B cell (primary cell): ENCODE data around the gene DENND4B. TPM values are rescaled to one million over a fixed set of nuclear protein-coding genes. Genes with fewer than 3 reads are reported as not detected.

ENCODE experiments used
- ATAC-seq: fragments of 200-7000 bp; cut with Tn5 transposase; one replicate; pipeline ENCODE4 v1.10.0; 2021; ENCODE audit warnings: low read depth, mild to moderate bottlenecking, moderate number of reproducible peaks, moderate library complexity
- CTCF ChIA-PET: fragments of 350-600 bp; sonication (Branson Sonifier 250); formaldehyde crosslinking; loops from one replicate; lab custom pipeline; 2021; ENCODE audit warnings: antibody characterized with exemption, inconsistent platforms; lab: Charles Lee
- POLR2A ChIA-PET: fragments of 350-600 bp; sonication (Branson Sonifier 250); formaldehyde crosslinking; loops from one replicate; lab custom pipeline; 2021; ENCODE audit warnings: antibody characterized with exemption; lab: Charles Lee
- DNase-seq: peaks from one replicate; pipeline ENCODE4 v3.0.0; 2013
- H2AFZ ChIP-seq: 2 replicates; pipeline ENCODE4 v1.6.1; 2012; ENCODE audit warnings: mild to moderate bottlenecking, low read depth, low read length; ENCODE audit not compliant: insufficient read depth, poor library complexity, severe bottlenecking
- H3K27ac ChIP-seq, 2 donors: 1 replicate in 1 of 2; 2 replicates in 1 of 2; pipeline ENCODE4 v1.5.1; 2012 to 2013; ENCODE audit warnings: low read length in 2 of 2, mild to moderate bottlenecking in 2 of 2, moderate library complexity in 1 of 2
- H3K27me3 ChIP-seq, 4 experiments: fragments of 200-600 bp in 1 of 4; sonication (generic) in 1 of 4; replicated peaks in 1 of 4; 1 replicate in 2 of 4; 2 replicates in 2 of 4; pipeline versions ENCODE4 v1.6.1 to v1.7.0; 2013 to 2016; ENCODE audit warnings: low read length in 3 of 4, mild to moderate bottlenecking in 2 of 4, mixed read lengths in 1 of 4, moderate library complexity in 1 of 4; ENCODE audit not compliant: insufficient read depth in 4 of 4, control insufficient read depth in 3 of 4; ENCODE audit errors: control extremely low read depth in 1 of 4
- H3K36me3 ChIP-seq, 2 experiments: replicated peaks in 1 of 2; 1 replicate in 1 of 2; 2 replicates in 1 of 2; pipeline versions ENCODE4 v1.6.1 to v1.7.1; 2013; ENCODE audit warnings: low read length in 1 of 2; ENCODE audit not compliant: insufficient read depth in 2 of 2, control insufficient read depth in 1 of 2; ENCODE audit errors: control extremely low read depth in 1 of 2, extremely low read depth in 1 of 2
- H3K4me1 ChIP-seq, 2 donors: fragments of 200-600 bp in 1 of 2; sonication (generic) in 1 of 2; 1 replicate in 1 of 2; 2 replicates in 1 of 2; pipeline versions ENCODE4 v1.5.1 to v1.6.1; 2013 to 2017; ENCODE audit warnings: low read length in 2 of 2; ENCODE audit not compliant: control insufficient read depth in 2 of 2, insufficient read depth in 2 of 2
- H3K4me2 ChIP-seq: replicated peaks from 2 replicates; pipeline ENCODE3; 2012; ENCODE audit warnings: mild to moderate bottlenecking, low read depth, low read length; ENCODE audit not compliant: poor library complexity, severe bottlenecking
- H3K4me3 ChIP-seq, 5 experiments: fragments of 200-600 bp in 1 of 5; sonication (generic) in 1 of 5; 1 replicate in 3 of 5; 2 replicates in 2 of 5; pipeline versions ENCODE4 v1.5.1 to v1.7.0; 2011 to 2016; ENCODE audit warnings: low read length in 4 of 5, mild to moderate bottlenecking in 4 of 5, low read depth in 2 of 5, control low read depth in 1 of 5, moderate library complexity in 1 of 5; ENCODE audit not compliant: insufficient read depth in 1 of 5; ENCODE audit errors: control extremely low read depth in 1 of 5, extremely low read depth in 1 of 5
- H3K79me2 ChIP-seq: fragments of 200-600 bp; sonication (generic); one replicate; pipeline ENCODE4 v1.6.0; 2016; ENCODE audit warnings: low read length; ENCODE audit not compliant: control insufficient read depth, insufficient read depth
- H3K9ac ChIP-seq: fragments of 200-600 bp; sonication (generic); 2 replicates; pipeline ENCODE4 v1.6.1; 2017; ENCODE audit warnings: mild to moderate bottlenecking, low read length, moderate library complexity
- H3K9me3 ChIP-seq, 3 donors: one replicate each; pipeline versions ENCODE4 v1.6.1 to v1.7.1; 2013; ENCODE audit warnings: low read length in 2 of 3; ENCODE audit not compliant: control insufficient read depth in 2 of 3, insufficient read depth in 1 of 3; ENCODE audit errors: control extremely low read depth in 1 of 3
- H4K20me1 ChIP-seq: 2 replicates; pipeline ENCODE4 v1.6.0; 2012; ENCODE audit warnings: mild to moderate bottlenecking, low read length; ENCODE audit not compliant: insufficient read depth, control insufficient read depth, poor library complexity, severe bottlenecking
- H3K27ac Mint-ChIP-seq: one replicate; pipeline ENCODE4 v1.8.0; 2021; ENCODE audit warnings: mixed read lengths
- H3K27me3 Mint-ChIP-seq: one replicate; pipeline ENCODE4 v1.8.0; 2021; ENCODE audit warnings: mixed read lengths
- H3K4me1 Mint-ChIP-seq: one replicate; pipeline ENCODE4 v1.8.0; 2021; ENCODE audit warnings: mixed read lengths
- H3K4me3 Mint-ChIP-seq: one replicate; pipeline ENCODE4 v1.8.0; 2021; ENCODE audit warnings: mixed read lengths
- H3K9me3 Mint-ChIP-seq: one replicate; pipeline ENCODE4 v1.8.0; 2022; ENCODE audit warnings: mixed read lengths; ENCODE audit not compliant: insufficient read depth
- CTCF ChIP-seq: fragments of 200-600 bp; IDR thresholded peaks from one replicate; pipeline ENCODE4 v1.8.0; 2022; ENCODE audit warnings: antibody characterized with exemption, mild to moderate bottlenecking
- EZH2 ChIP-seq: IDR thresholded peaks from 2 replicates; pipeline ENCODE4 v1.6.1; 2012; ENCODE audit warnings: borderline replicate concordance, low read depth, mild to moderate bottlenecking, moderate library complexity, low read length; ENCODE audit not compliant: insufficient read depth, poor library complexity, severe bottlenecking
- WGBS: methylation state at CpG from one replicate; pipeline ENCODE4 v1.1.5; 2013; ENCODE audit warnings: missing lambda C conversion rate; ENCODE audit not compliant: insufficient coverage; 5-methylcytosine and 5-hydroxymethylcytosine counted together
- intact Hi-C: fragments of 100-400 bp; cut with micrococcal nuclease; formaldehyde crosslinking; loops from one replicate; pipeline ENCODE4 v1.10.0; 2022
- polyA plus RNA-seq: library from polyadenylated mRNA; depleted of rRNA; stranded (reverse); fragments of >200 nt; gene quantifications from 2 replicates; pipeline ENCODE4 v1.2.3, GENCODE V29; 2012
- total RNA-seq, 2 donors: library from RNA; stranded (reverse); fragments of 120-200 nt in 1 of 2; gene quantifications; 1 replicate in 1 of 2; 2 replicates in 1 of 2; pipeline versions ENCODE4 v1.2.3 to v1.2.4, GENCODE V29; 2013 to 2022

Gene DENND4B
- total and polyA plus RNA-seq, 2 donors (not counting 1 experiment from before 2014, with no cell fraction given) = 275 to 389 TPM

- POLR2A ChIA-PET = interaction anchor here (0.6 to 4.7 kb wide), 13 partner anchors 8 to 347 kb away, joined by 3 to 40 read pairs (median 4); partner anchors contain the start of genes ATP8B2, CREB3L4, DENND4B and RAB13
- no peaks in the 10 kb centered on the region for H3K27me3 ChIP-seq
- H3K9me3 ChIP-seq = no peaks in the 10 kb centered on the region
- H3K4me2 ChIP-seq = peak overlapping the region; percentile 88
- Mint-ChIP-seq H3K27me3 (no peaks in the 10 kb centered on the region), H3K4me3 (peak overlapping the region; percentile 98), H3K27ac (peak overlapping the region; percentile 96), H3K4me1 (peaks cover 34% of the 10 kb centered on the region), H3K9me3 (no peaks in the 10 kb centered on the region)
- H3K36me3 ChIP-seq = peaks cover 0 to 23% of the 10 kb centered on the region in 2 experiments
- 75% methylated on average over 8 of the region's 9 CpGs for WGBS
- peak overlapping the region; percentile 59 to 96 (median 90) for H3K4me3 ChIP-seq
- peak overlapping the region; percentile 92 for H3K9ac ChIP-seq
- DNase-seq (no peak), ATAC-seq (no peak)
- H3K79me2 ChIP-seq = peaks cover 29% of the 10 kb centered on the region
- H3K4me1 ChIP-seq = peaks cover 16 to 22% of the 10 kb centered on the region in 2 donors
- peak overlapping the region; percentile 87 for H2AFZ ChIP-seq
- no peak overlapping the region for H3K27ac ChIP-seq
- peaks cover 7% of the 10 kb centered on the region for H4K20me1 ChIP-seq
- intact Hi-C loops = loop anchor here (5.0 kb wide), 1 partner anchor 579 kb away; the partner anchor contains the start of gene UBE2Q1
- TF ChIP-seq CTCF (no peak), EZH2 (no peak)
- CTCF ChIA-PET = interaction anchor here (0.5 to 5.2 kb wide), 9 partner anchors 8 to 301 kb away, joined by 3 to 46 read pairs (median 6); partner anchors contain the start of genes CREB3L4, CRTC2, DENND4B and RAB13
These were observed 31.9 kb upstream of the DENND4B start for GRCh38 chr1:153978274-153978909.
